ENCODE measurements around the gene SDK1.

- TF ChIP-seq POLR2A (IDR thresholded peaks at IDR 0.05) (no peak), CTCF (IDR thresholded peaks at IDR 0.05) (no peak)
Measured at GRCh38 chr7:4159154-4159501, 858.1 kb downstream of the SDK1 start.

Measured in uterus (tissue), 2 donors.